ENCODE data around the gene RNPS1. TPM values are rescaled to one million over a fixed set of nuclear protein-coding genes. Genes with fewer than 3 reads are reported as not detected.

RNPS1 gene
- polyA plus RNA-seq, 3 donors from 2014 or later = 179 to 332 (median 189) TPM

DNA sequence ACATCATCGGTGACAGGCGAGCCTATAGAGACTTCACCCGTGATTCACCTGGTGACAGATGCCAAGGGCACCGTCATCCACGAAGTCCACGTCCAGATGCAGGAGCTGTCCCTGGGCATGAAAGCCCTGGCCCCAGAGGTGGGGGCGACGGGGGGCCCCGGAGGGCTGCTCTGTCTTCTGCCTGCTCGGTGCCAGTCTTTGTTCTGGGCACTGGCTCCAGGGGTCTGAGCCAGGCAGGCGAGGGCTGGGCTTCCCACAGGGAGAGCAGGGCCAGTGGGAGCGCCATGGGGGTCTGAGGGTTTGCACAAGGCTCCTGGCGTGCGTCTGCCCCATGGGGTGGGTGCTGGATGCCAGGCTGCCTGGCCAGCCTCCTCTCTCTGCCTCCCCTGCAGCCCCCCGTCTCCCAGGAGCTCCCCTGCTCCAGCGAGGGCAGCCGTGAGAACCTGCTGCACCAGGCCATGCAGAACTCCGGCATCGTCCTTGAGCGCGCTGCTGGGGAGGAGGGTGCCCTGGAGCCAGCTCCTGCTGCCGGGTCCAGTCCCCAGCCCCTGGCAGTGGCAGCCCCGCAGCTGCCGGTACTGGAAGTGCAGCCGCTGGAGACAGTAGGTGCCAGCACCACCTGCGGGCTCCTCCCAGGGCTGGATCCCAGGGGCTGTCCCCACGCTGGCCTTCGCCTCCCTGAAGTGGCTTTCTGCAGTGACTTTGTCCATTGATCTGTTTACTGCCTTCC lies 34.7 kb downstream of the RNPS1 start:
- peaks cover 0 to 8% (median 4%) of the 10 kb centered on the region in 3 donors for H3K36me3 Mint-ChIP-seq
- no peak overlapping the region for H3K27ac Mint-ChIP-seq
- no peak overlapping the region for H3K4me3 Mint-ChIP-seq
- no peak for DNase-seq
- peaks cover 2 to 4% (median 3%) of the 10 kb centered on the region in 3 donors for H3K27me3 Mint-ChIP-seq (ENCODE audit: low read depth in 3 of 3)
- H3K4me1 Mint-ChIP-seq = peaks cover 0 to 2% of the 10 kb centered on the region in 2 donors
- no peaks in the 10 kb centered on the region for H3K9me3 Mint-ChIP-seq

DNA sequence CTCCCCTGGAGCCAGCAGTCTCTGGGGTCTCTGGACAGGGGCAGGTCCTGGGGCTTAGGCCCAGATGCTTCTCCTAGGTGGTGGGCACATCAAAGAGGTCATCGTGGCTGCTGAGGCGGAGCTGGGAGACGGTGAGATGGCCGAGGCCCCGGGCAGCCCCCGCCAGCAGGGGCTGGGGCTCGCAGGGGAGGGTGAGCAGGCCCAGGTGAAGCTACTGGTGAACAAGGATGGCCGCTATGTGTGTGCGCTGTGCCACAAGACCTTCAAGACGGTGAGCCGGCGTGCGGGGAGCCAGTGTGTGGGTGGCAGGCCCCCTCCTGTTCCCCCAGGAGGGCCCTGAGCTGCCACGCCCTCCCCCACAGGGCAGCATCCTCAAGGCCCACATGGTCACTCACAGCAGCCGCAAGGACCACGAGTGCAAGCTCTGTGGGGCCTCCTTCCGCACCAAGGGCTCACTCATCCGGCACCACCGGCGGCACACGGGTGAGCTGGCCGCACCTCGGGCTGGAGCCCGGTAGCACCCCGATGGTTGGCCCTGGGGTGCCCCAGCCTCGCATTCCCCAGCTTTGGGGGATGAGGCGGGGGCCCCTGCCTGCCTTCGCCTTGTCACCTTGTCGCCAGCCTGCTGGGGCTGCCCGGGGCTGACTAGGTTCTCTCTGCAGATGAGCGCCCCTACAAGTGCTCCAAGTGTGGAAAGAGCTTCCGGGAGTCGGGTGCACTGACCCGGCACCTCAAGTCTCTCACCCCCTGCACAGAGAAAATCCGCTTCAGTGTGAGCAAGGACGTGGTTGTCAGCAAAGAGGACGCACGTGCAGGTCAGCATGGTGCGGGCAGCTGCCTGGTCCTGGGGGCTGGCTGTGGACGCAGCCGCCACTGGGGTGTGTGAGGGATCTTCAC lies 35.6 kb downstream of the RNPS1 start:
- H3K27ac Mint-ChIP-seq = no peak overlapping the region
- no peak overlapping the region for H3K4me3 Mint-ChIP-seq
- no peak for DNase-seq
- H3K4me1 Mint-ChIP-seq = peaks cover 0 to 2% of the 10 kb centered on the region in 2 donors
- H3K9me3 Mint-ChIP-seq = no peaks in the 10 kb centered on the region
- H3K27me3 Mint-ChIP-seq (ENCODE audit: low read depth in 3 of 3) = peaks cover 2 to 4% (median 3%) of the 10 kb centered on the region in 3 donors
- H3K36me3 Mint-ChIP-seq = peaks cover 0 to 8% (median 4%) of the 10 kb centered on the region in 3 donors

DNA sequence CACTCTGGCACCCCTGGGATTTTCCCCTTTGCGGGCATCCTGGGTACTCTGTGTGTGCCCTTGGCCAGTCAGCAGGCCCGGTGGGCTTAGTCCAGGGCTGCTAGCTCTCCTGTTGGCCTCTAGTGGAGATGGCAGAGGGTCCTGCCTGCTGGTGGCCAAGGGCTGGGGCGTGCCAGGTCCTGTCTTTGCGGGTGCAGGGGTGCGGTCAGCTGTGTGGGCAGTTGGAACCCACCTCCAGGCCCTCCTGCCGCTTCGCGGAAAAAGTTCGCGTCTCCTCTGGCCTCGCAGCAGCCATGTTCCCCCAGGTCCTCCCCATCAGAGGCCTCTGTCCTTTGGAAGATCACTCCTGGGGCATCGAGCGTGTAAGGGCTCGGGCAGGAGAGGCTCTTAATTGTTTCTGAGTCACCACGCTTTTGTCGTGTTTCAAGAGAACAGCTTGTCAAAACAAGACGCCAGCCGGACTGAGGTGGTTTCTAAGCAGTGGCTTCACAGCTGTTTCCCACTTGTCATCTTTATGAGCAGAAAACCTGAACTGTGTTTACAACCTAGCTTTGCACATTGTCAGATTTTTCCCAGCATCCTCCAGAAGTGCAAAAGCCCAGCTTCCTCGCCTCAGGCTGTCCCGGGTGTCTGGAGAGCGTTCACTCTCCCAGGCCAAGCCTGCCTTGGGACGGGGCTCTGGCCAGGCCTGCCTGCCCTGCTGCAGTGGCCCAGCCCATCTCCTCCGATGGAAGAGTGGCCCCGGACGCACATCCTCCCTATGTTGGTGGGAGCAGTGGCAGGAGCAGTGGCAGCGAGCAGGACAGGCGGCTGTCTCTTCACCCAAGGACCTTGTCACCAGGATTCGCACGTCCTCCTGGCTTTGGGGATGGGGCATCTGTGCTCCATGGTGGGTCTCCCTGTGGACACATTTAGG lies 36.7 kb downstream of the RNPS1 start:
- no peaks in the 10 kb centered on the region for H3K9me3 Mint-ChIP-seq
- H3K27me3 Mint-ChIP-seq (ENCODE audit: low read depth in 3 of 3) = peaks cover 2 to 4% (median 3%) of the 10 kb centered on the region in 3 donors
- no peak for DNase-seq
- no peak overlapping the region for H3K27ac Mint-ChIP-seq
- H3K36me3 Mint-ChIP-seq = peaks cover 0 to 8% (median 4%) of the 10 kb centered on the region in 3 donors
- H3K4me1 Mint-ChIP-seq = peaks cover 8 to 9% of the 10 kb centered on the region in 2 donors
- H3K4me3 Mint-ChIP-seq = no peak overlapping the region

DNA sequence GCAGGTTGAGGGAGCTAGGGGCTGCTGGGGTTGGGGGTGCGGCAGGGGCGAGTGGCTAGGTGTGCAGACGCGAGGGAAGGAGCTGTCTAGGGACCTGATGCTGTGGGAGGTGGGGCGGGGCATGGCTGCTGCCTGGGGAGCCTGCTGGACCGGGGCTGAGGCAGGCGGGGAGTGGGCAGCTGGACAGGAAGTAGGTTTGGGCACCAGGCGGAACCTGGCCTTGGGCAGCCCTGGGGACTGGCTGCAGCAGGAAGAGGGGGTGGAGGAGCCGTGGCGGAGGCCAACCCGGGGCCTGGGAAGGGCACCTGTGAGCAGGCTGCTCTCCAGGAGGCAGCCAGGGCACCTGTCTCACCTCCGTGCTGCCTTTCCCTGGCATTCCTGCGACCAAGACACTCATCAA lies 37.5 kb downstream of the RNPS1 start:
- H3K4me3 Mint-ChIP-seq = no peak overlapping the region

DNA sequence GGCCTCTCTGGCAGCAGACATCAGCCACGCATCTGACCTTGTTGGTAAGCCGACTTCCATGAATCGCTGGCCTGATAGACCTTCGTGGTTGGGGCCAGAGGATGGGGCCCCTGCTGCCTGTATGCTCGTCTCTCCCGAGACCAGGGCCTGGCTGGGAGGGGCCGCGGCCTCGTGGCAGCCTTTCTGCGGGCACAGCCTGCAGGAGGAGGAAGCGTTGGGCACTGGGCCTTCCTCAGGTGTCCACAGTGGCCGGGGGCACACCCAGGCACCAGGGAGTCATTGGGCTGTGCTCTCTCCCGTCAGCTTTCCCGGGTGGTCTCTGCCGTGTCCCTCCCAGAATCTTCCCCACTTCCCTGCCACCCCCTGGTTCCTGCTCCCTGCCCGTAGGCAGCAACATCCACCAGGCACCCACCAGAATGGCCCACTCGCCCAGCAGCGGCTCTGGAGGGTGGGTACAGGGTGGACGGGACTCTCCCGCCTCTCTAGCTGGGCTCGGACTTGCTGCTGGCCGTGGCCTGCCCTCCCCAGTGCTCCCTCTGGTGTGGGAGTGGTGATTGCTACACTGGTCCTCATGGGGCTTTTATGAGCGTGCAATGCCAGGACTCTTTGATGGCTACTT lies 38.2 kb downstream of the RNPS1 start:
- peaks cover 0 to 3% (median 2%) of the 10 kb centered on the region in 3 donors for H3K27me3 Mint-ChIP-seq (ENCODE audit: low read depth in 3 of 3)
- DNase-seq = no peak
- H3K36me3 Mint-ChIP-seq = peaks cover 0 to 4% (median 0%) of the 10 kb centered on the region in 3 donors
- H3K4me1 Mint-ChIP-seq = peaks cover 14 to 15% of the 10 kb centered on the region in 2 donors
- H3K4me3 Mint-ChIP-seq = no peak overlapping the region
- no peaks in the 10 kb centered on the region for H3K9me3 Mint-ChIP-seq
- H3K27ac Mint-ChIP-seq = no peak overlapping the region

More for the DNA sequence above, 37.5 kb downstream of the RNPS1 start:
- no peak for DNase-seq
- Mint-ChIP-seq H3K36me3 (peaks cover 0 to 6% (median 2%) of the 10 kb centered on the region in 3 donors), H3K27me3 (ENCODE audit: low read depth in 3 of 3) (peaks cover 0 to 3% (median 3%) of the 10 kb centered on the region in 3 donors), H3K4me1 (peaks cover 11 to 14% of the 10 kb centered on the region in 2 donors), H3K9me3 (no peaks in the 10 kb centered on the region), H3K27ac (no peak overlapping the region)

DNA sequence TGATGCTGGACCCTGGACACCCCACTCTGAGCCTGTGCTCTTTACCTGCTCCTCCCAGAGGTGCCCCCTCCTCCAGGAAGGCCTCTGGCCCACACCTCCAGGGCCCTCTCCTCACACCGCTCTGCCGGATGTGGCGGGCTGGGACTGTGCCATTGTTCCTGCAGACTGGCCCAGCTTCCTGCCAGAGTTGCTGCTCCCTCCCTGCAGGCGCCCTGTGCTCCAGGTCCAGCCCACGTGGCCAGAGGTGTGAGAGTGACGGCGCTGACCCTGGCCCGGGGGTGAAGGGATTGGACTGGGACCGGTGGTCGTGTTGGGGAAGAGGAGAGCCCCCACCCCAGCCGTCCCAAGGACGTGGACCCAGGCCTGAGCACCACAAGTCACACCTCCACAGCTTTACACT lies 38.8 kb downstream of the RNPS1 start:
- DNase-seq = no peak
- Mint-ChIP-seq H3K4me1 (peaks cover 14 to 22% of the 10 kb centered on the region in 2 donors), H3K4me3 (no peak overlapping the region), H3K36me3 (peaks cover 0 to 4% (median 0%) of the 10 kb centered on the region in 3 donors), H3K27me3 (ENCODE audit: low read depth in 3 of 3) (peaks cover 0 to 4% (median 3%) of the 10 kb centered on the region in 3 donors), H3K9me3 (no peaks in the 10 kb centered on the region), H3K27ac (no peak overlapping the region)

DNA sequence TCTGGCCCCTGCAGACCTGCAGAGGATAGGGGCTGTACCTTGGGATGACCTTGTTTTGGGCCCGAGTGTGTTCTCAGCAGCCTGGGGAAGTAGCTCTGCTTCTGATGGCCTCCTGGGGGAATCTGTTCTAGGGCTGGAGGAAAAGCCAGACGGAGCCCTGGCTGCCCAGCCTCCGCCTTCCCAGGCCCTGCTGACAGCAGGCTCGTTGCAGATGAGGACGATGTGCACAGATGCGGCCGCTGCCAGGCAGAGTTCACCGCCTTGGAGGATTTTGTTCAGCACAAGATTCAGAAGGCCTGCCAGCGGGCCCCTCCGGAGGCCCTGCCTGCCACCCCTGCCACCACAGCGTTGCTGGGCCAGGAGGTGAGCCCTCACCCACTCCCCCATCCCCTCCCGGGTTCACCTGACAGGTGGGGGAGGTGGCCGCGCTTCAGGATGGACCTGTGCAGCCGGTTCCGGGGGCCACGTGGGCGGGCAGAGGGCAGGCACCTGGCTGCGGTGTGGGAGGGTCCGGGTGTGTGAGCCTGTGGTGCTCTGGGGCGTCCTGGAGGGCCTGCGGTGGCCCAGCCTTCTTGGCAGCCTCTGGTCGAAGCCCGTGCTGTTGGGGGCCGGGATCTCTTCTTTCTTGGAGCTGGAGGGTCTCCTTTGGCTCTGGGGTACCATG lies 39.6 kb downstream of the RNPS1 start:
- Mint-ChIP-seq H3K4me1 (peaks cover 17 to 24% of the 10 kb centered on the region in 2 donors), H3K27ac (no peak overlapping the region), H3K36me3 (peaks cover 0 to 4% (median 0%) of the 10 kb centered on the region in 3 donors), H3K4me3 (no peak overlapping the region), H3K9me3 (no peaks in the 10 kb centered on the region), H3K27me3 (ENCODE audit: low read depth in 3 of 3) (peaks cover 0 to 5% (median 5%) of the 10 kb centered on the region in 3 donors)
- DNase-seq = no peak

DNA sequence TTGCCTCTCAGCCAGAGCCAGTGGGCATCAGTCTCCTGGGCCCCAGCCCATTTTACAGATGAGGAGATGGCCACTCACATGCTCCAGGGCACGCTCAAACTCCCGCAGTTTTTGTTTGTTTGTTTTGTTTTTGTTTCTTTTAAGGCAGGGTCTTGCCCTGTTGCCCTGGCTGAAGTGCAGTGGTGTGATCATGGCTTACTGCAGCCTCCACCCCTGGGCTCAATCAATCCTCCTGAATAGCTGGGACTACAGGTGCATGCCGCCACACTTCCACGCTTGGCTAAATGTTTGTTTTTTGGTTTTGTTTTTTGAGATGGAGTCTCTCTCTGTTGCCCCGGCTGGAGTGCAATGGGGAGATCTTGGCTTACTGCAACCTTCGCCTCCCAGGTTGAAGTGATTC lies 41.0 kb downstream of the RNPS1 start:
- no peak overlapping the region for H3K27ac Mint-ChIP-seq
- DNase-seq = no peak
- H3K4me3 Mint-ChIP-seq = peak overlapping the region in 1 of 5 donors; percentile 32
- H3K9me3 Mint-ChIP-seq = no peaks in the 10 kb centered on the region
- H3K27me3 Mint-ChIP-seq (ENCODE audit: low read depth in 3 of 3) = peaks cover 0 to 8% (median 3%) of the 10 kb centered on the region in 3 donors
- H3K4me1 Mint-ChIP-seq = peaks cover 20 to 27% of the 10 kb centered on the region in 2 donors
- peaks cover 0 to 4% (median 0%) of the 10 kb centered on the region in 3 donors for H3K36me3 Mint-ChIP-seq

DNA sequence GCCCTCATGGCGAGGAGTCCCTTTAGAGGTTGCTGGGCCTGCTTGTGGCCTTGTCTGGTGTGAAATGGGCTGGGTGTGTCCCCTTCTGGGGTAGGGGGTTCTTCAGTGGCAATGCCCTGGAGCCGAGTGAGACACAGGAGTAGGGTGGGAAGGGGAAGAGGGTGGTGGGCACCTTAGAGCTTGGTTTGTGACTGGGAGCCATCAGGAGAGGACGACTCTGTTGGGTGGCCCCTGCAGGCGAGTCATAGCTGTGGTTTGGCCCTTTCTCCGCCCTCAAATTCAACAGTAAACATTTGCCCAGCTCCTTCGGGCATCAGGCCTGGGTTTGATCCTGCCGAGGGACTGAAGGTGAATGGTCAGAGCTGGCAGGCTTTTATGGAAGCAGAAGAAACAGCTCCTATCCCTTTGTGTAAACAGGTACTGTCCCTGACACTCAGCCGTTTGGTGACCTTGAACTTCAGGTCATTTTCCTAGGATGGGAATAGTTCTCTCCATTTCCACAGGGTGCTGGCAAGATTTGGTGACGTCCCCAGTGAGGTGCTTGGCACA lies 41.6 kb downstream of the RNPS1 start:
- H3K4me3 Mint-ChIP-seq = peak overlapping the region in 4 of 5 donors; percentile 47 to 56 (median 50)
- H3K9me3 Mint-ChIP-seq = no peaks in the 10 kb centered on the region
- peaks cover 0 to 8% (median 3%) of the 10 kb centered on the region in 3 donors for H3K27me3 Mint-ChIP-seq (ENCODE audit: low read depth in 3 of 3)
- DNase-seq = no peak
- H3K36me3 Mint-ChIP-seq = peaks cover 0 to 4% (median 0%) of the 10 kb centered on the region in 3 donors
- peaks cover 20 to 27% of the 10 kb centered on the region in 2 donors for H3K4me1 Mint-ChIP-seq
- H3K27ac Mint-ChIP-seq = peak overlapping the region in 4 of 6 donors; percentile 16 to 77 (median 40)

DNA sequence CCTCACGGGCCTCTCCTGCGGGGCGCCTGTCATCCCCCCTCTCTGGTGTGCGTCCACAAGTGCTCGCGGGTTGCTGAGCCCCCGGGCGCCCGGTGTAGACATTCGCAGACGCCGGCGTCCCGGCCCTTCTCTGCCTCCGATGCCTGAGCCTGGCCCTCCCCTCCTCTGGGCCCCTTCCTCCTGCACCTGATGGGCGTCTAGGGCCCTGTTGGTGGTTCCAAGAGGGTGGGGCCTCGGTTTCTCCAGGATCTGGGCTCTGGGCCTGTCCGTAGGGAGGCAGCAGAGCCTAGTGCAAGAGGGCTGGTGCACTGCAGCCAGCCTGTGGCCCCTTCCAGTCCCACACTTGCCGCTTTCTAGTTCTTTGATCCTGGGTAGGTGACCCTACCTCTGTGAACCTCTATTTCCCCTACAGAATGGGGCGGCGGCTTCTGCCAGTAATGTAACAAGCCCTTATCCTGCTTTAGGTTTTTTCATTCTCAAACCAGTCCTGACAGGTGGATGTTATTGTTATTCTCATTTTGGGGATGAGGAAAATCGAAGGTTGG lies 43.9 kb downstream of the RNPS1 start:
- Mint-ChIP-seq H3K36me3 (no peaks in the 10 kb centered on the region), H3K4me1 (peaks cover 20 to 27% of the 10 kb centered on the region in 2 donors), H3K9me3 (no peaks in the 10 kb centered on the region), H3K27ac (peak overlapping the region in 5 of 6 donors; percentile 62 to 83 (median 72)), H3K4me3 (peak overlapping the region; percentile 74 to 90 (median 78)), H3K27me3 (ENCODE audit: low read depth in 3 of 3) (peaks cover 0 to 7% (median 3%) of the 10 kb centered on the region in 3 donors)
- DNase-seq = no peak

DNA sequence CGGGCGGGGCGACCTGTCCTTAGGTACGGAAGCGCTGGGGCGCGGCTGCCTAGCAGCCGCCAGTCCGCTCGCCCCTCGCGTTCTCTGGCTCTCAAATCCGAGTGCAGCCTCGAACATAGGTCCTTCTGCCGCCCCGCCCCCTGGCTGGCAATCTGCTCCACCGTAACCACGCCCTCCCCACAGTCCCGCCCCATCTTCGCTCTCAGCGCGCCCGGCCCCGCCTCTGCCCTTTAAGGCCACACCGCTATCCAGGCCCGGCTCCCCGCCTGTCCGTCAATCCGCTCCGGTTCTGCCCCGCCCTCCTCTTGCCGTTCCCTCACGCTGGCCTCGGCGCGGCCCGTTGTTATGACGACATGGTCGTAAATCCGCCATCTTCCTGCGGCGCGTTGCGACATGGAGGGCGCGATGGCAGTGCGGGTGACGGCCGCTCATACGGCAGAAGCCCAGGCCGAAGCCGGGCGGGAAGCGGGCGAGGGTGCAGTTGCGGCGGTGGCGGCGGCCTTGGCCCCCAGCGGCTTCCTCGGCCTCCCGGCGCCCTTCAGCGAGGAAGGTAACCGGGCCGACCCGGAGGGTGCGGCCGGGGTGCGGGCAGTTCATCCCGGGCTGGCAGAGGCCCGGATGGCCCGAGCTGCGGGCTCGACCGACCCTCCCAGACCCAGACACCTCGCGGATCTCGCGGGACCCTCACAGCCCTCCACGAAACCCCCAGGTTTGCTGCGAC lies 44.5 kb downstream of the RNPS1 start, which contains the start of gene E4F1:
Gene E4F1 (plus strand): TSS at position 371 of the 721 bp plus-strand sequence. CDS start 23 bp downstream, at position 394.
- Mint-ChIP-seq H3K36me3 (no peaks in the 10 kb centered on the region), H3K4me3 (peak within 1 kb of the TSS; percentile 84 to 92 (median 90)), H3K27ac (peak within 1 kb of the TSS; percentile 72 to 91 (median 86)), H3K9me3 (no peaks in the 10 kb centered on the region), H3K4me1 (peaks cover 20 to 27% of the 10 kb centered on the region in 2 donors), H3K27me3 (ENCODE audit: low read depth in 3 of 3) (peaks cover 0 to 7% (median 3%) of the 10 kb centered on the region in 3 donors)
- peak; percentile 99 for DNase-seq
